Measurements from ENCODE around the gene NUP93.

NUP93 gene

DNA sequence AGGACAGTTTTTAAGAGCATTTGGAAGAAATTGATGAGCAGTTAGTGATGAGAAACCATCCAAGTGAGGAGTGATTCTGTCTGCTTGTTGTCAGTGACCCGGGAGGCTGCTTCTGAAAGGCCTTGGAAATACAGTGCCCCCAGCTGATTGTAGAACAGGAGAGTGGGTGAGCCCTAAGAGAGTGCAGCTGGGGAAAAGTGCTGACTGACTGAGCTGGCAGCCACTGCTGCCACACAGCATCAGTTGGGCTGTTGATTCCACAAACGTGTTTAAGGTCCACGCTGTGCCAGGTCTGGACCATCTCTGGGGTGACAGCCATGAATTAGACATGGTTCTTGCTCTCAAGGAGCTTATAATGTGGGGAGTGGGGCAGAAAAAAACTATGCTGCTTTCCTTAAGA is 18.9 kb downstream of the NUP93 start:
- peaks cover 0 to under 1% (median 0%) of the 10 kb centered on the region in 5 experiments for H3K9me3 ChIP-seq (ENCODE audit: control extremely low read depth in 1 of 5, control insufficient read depth in 4 of 5, insufficient read depth in 2 of 5, low read depth in 1 of 5, low read length in 4 of 5)
- H3K4me1 ChIP-seq (ENCODE audit: control extremely low read depth in 1 of 4, control insufficient read depth in 4 of 4, insufficient read depth in 4 of 4, low read length in 3 of 4), result no peaks in the 10 kb centered on the region
- H3K36me3 ChIP-seq (ENCODE audit: control insufficient read depth in 4 of 4, insufficient read depth in 4 of 4, low read length in 3 of 4), result peaks cover 8 to 32% (median 23%) of the 10 kb centered on the region in 4 experiments
- H3K27ac ChIP-seq (ENCODE audit: insufficient read depth in 1 of 2, low read depth in 1 of 2, low read length in 2 of 2, poor library complexity in 1 of 2, severe bottlenecking in 2 of 2), result no peak overlapping the region
- CTCF ChIA-PET, result interaction anchor here (0.8 to 2.1 kb wide), 2 partner anchors 9 to 41 kb away, joined by 3 to 5 read pairs; no protein-coding TSS in a partner anchor
- no peak overlapping the region for H3K4me3 ChIP-seq (ENCODE audit: control insufficient read depth in 1 of 7, extremely low read depth in 1 of 7, insufficient read depth in 4 of 7, low read depth in 2 of 7, low read length in 6 of 7)
- 97% methylated on average over 3 of the region's 3 CpGs for WGBS (ENCODE audit: insufficient coverage)
- POLR2A ChIA-PET, result interaction anchor here (0.6 kb wide), 1 partner anchor 372 kb away, joined by 4 read pairs; no protein-coding TSS in a partner anchor
- no peaks in the 10 kb centered on the region for H3K27me3 ChIP-seq (replicated peaks in 2 of 5; ENCODE audit: control insufficient read depth in 4 of 5, insufficient read depth in 5 of 5, low read length in 4 of 5)
- DNase-seq, result no peak

DNA sequence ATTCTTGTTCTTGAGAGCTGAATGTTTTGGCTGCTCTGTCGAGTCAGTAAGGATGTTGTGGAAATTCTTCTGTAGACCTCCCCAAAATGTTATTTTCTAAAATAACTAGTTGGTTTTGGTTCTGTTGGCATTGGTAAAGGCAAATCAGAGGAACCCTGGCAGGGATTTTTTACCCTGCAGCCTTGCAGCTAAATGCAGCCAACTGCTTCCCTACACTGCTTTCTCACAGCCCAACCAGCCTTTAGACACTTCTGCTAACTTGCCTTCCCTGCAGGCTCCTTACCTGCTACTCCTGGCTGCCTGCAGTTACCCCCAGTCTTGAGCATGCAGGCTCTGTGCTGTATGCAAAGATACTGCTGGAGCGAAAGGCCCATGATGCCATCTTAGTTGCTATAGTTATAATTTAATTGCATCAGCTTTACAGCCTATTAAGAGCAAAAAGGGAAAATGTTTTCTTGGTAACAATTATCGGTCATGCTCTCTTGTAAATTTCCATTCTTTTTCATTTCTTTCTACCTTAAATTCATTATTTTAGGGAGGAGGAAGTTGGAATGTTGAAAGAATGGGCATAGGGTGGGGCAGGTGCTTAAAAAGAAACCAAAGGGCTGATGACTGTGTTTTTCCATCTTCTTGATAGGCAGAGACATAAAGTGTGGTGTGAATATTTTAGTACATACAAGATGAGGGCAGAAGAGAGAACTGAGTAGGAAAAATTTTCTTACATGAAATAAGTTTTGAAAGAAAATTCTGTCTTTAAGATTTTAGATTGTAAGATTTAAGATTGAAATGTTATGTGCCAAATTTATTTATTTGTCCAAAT is 20.0 kb downstream of the NUP93 start:
- H3K4me1 ChIP-seq (ENCODE audit: control extremely low read depth in 1 of 4, control insufficient read depth in 4 of 4, insufficient read depth in 4 of 4, low read length in 3 of 4), result no peaks in the 10 kb centered on the region
- H3K36me3 ChIP-seq (ENCODE audit: control insufficient read depth in 4 of 4, insufficient read depth in 4 of 4, low read length in 3 of 4), result peaks cover 8 to 42% (median 26%) of the 10 kb centered on the region in 4 experiments
- WGBS (ENCODE audit: insufficient coverage), result no CpG with 5 or more reads among the region's 3 CpGs
- ChIA-PET POLR2A (no interaction called here), CTCF (interaction anchor here (1.3 to 2.1 kb wide), 2 partner anchors 8 to 19 kb away, joined by 3 to 5 read pairs; no protein-coding TSS in a partner anchor)
- no peak for DNase-seq
- H3K27me3 ChIP-seq (replicated peaks in 2 of 5; ENCODE audit: control insufficient read depth in 4 of 5, insufficient read depth in 5 of 5, low read length in 4 of 5), result no peaks in the 10 kb centered on the region
- no peak overlapping the region for H3K27ac ChIP-seq (ENCODE audit: insufficient read depth in 1 of 2, low read depth in 1 of 2, low read length in 2 of 2, poor library complexity in 1 of 2, severe bottlenecking in 2 of 2)
- H3K4me3 ChIP-seq (ENCODE audit: control insufficient read depth in 1 of 7, extremely low read depth in 1 of 7, insufficient read depth in 4 of 7, low read depth in 2 of 7, low read length in 6 of 7), result no peak overlapping the region
- peaks cover 0 to 10% (median 5%) of the 10 kb centered on the region in 5 experiments for H3K9me3 ChIP-seq (ENCODE audit: control extremely low read depth in 1 of 5, control insufficient read depth in 4 of 5, insufficient read depth in 2 of 5, low read depth in 1 of 5, low read length in 4 of 5)

DNA sequence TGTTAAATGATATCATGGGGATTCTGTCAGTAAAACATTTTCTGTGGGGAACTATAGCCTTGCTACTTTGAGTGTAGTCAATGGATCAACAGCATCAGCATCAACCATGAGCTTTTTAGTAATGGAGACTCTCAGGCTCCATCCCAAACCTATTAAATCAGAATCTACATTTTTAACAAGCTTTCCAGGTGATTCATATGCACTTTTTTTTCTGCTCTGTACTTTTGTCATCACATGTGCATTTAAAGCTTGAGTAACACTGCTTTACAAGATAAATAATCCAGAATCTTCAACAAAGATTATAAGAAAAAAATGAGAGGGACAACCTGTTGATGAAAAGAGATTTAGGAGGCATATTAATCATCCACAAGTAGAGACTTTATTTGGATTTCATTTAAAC is 23.5 kb downstream of the NUP93 start:
- no peak overlapping the region for H3K4me3 ChIP-seq (ENCODE audit: control insufficient read depth in 1 of 7, extremely low read depth in 1 of 7, insufficient read depth in 4 of 7, low read depth in 2 of 7, low read length in 6 of 7)
- H3K9me3 ChIP-seq (ENCODE audit: control extremely low read depth in 1 of 5, control insufficient read depth in 4 of 5, insufficient read depth in 2 of 5, low read depth in 1 of 5, low read length in 4 of 5), result peaks cover 0 to 10% (median 8%) of the 10 kb centered on the region in 5 experiments
- H3K27me3 ChIP-seq (replicated peaks in 2 of 5; ENCODE audit: control insufficient read depth in 4 of 5, insufficient read depth in 5 of 5, low read length in 4 of 5), result no peaks in the 10 kb centered on the region
- peaks cover 8 to 43% (median 23%) of the 10 kb centered on the region in 4 experiments for H3K36me3 ChIP-seq (ENCODE audit: control insufficient read depth in 4 of 4, insufficient read depth in 4 of 4, low read length in 3 of 4)
- H3K27ac ChIP-seq (ENCODE audit: insufficient read depth in 1 of 2, low read depth in 1 of 2, low read length in 2 of 2, poor library complexity in 1 of 2, severe bottlenecking in 2 of 2), result no peak overlapping the region
- CTCF ChIA-PET, result interaction anchor here (0.7 to 1.2 kb wide), 3 partner anchors 20 to 40 kb away, joined by 3 read pairs; no protein-coding TSS in a partner anchor
- H3K4me1 ChIP-seq (ENCODE audit: control extremely low read depth in 1 of 4, control insufficient read depth in 4 of 4, insufficient read depth in 4 of 4, low read length in 3 of 4), result no peaks in the 10 kb centered on the region
- POLR2A ChIA-PET, result no interaction called here
- no peak for DNase-seq

DNA sequence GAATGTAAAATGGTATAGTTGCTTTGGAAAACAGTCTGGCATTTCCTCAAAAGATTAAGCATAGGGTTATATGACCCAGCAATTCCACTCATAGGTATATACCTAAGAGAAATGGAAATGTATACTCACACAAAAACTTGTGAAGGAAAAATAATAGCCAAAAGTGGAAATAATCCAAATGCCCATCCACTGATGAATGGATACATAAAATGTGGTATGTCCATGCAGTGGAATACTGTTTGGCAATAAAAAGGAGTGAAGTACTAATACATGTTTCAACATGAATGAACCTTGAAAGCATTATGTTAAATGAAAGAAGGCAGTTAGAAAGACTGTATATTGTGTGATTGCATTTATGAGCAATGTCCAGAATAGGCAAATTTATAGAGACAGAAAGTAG is 25.1 kb downstream of the NUP93 start:
- POLR2A ChIA-PET, result no interaction called here
- CTCF ChIA-PET, result interaction anchor here (0.7 to 1.2 kb wide), 2 partner anchors 14 to 179 kb away, joined by 3 read pairs; no protein-coding TSS in a partner anchor
- peaks cover 0 to 10% (median 8%) of the 10 kb centered on the region in 5 experiments for H3K9me3 ChIP-seq (ENCODE audit: control extremely low read depth in 1 of 5, control insufficient read depth in 4 of 5, insufficient read depth in 2 of 5, low read depth in 1 of 5, low read length in 4 of 5)
- H3K27me3 ChIP-seq (replicated peaks in 2 of 5; ENCODE audit: control insufficient read depth in 4 of 5, insufficient read depth in 5 of 5, low read length in 4 of 5), result no peaks in the 10 kb centered on the region
- H3K27ac ChIP-seq (ENCODE audit: insufficient read depth in 1 of 2, low read depth in 1 of 2, low read length in 2 of 2, poor library complexity in 1 of 2, severe bottlenecking in 2 of 2), result no peak overlapping the region
- no peaks in the 10 kb centered on the region for H3K4me1 ChIP-seq (ENCODE audit: control extremely low read depth in 1 of 4, control insufficient read depth in 4 of 4, insufficient read depth in 4 of 4, low read length in 3 of 4)
- H3K4me3 ChIP-seq (ENCODE audit: control insufficient read depth in 1 of 7, extremely low read depth in 1 of 7, insufficient read depth in 4 of 7, low read depth in 2 of 7, low read length in 6 of 7), result no peak overlapping the region
- no peak for DNase-seq
- peaks cover 4 to 36% (median 22%) of the 10 kb centered on the region in 4 experiments for H3K36me3 ChIP-seq (ENCODE audit: control insufficient read depth in 4 of 4, insufficient read depth in 4 of 4, low read length in 3 of 4)

DNA sequence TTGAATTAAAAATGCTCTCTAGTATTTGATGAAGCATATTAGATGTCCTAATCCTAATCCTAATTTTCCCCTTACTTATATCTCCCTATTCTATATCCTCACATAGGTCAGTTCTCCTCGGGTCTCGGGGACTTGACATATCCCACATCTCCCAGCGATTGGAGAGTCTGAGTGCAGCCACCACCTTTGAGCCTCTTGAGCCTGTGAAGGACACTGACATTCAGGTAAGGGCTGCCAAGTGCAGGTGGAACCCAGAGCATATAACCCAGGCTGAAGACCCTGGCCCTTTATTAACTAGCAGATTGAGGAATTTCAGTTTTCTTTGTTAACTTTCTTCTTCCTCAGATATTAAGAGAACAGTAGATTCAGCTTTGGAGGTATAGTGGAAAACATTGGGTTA is 28.5 kb downstream of the NUP93 start:
- peaks cover 0 to 10% (median 8%) of the 10 kb centered on the region in 5 experiments for H3K9me3 ChIP-seq (ENCODE audit: control extremely low read depth in 1 of 5, control insufficient read depth in 4 of 5, insufficient read depth in 2 of 5, low read depth in 1 of 5, low read length in 4 of 5)
- H3K27ac ChIP-seq (ENCODE audit: insufficient read depth in 1 of 2, low read depth in 1 of 2, low read length in 2 of 2, poor library complexity in 1 of 2, severe bottlenecking in 2 of 2), result no peak overlapping the region
- no peak for DNase-seq
- ChIA-PET CTCF (interaction anchor here (1.9 kb wide), 1 partner anchor 9 kb away, joined by 5 read pairs; no protein-coding TSS in a partner anchor), POLR2A (no interaction called here)
- no peaks in the 10 kb centered on the region for H3K4me1 ChIP-seq (ENCODE audit: control extremely low read depth in 1 of 4, control insufficient read depth in 4 of 4, insufficient read depth in 4 of 4, low read length in 3 of 4)
- peaks cover 4 to 41% (median 30%) of the 10 kb centered on the region in 4 experiments for H3K36me3 ChIP-seq (ENCODE audit: control insufficient read depth in 4 of 4, insufficient read depth in 4 of 4, low read length in 3 of 4)
- H3K4me3 ChIP-seq (ENCODE audit: control insufficient read depth in 1 of 7, extremely low read depth in 1 of 7, insufficient read depth in 4 of 7, low read depth in 2 of 7, low read length in 6 of 7), result no peak overlapping the region
- WGBS (ENCODE audit: insufficient coverage), result 100% methylated on average over 1 of the region's 3 CpGs
- no peaks in the 10 kb centered on the region for H3K27me3 ChIP-seq (replicated peaks in 2 of 5; ENCODE audit: control insufficient read depth in 4 of 5, insufficient read depth in 5 of 5, low read length in 4 of 5)

- Histone ChIP-seq H3K27me3 (replicated peaks in 2 of 5; ENCODE audit: control insufficient read depth in 4 of 5, insufficient read depth in 5 of 5, low read length in 4 of 5) (no peaks in the 10 kb centered on the region), H3K4me3 (ENCODE audit: control insufficient read depth in 1 of 7, extremely low read depth in 1 of 7, insufficient read depth in 4 of 7, low read depth in 2 of 7, low read length in 6 of 7) (no peak overlapping the region), H3K36me3 (ENCODE audit: control insufficient read depth in 4 of 4, insufficient read depth in 4 of 4, low read length in 3 of 4) (peaks cover 4 to 43% (median 29%) of the 10 kb centered on the region in 4 experiments), H3K27ac (ENCODE audit: insufficient read depth in 1 of 2, low read depth in 1 of 2, low read length in 2 of 2, poor library complexity in 1 of 2, severe bottlenecking in 2 of 2) (no peak overlapping the region), H3K9me3 (ENCODE audit: control extremely low read depth in 1 of 5, control insufficient read depth in 4 of 5, insufficient read depth in 2 of 5, low read depth in 1 of 5, low read length in 4 of 5) (peaks cover 0 to 9% (median 8%) of the 10 kb centered on the region in 5 experiments), H3K4me1 (ENCODE audit: control extremely low read depth in 1 of 4, control insufficient read depth in 4 of 4, insufficient read depth in 4 of 4, low read length in 3 of 4) (no peaks in the 10 kb centered on the region)
- no CpG with 5 or more reads among the region's 4 CpGs for WGBS (ENCODE audit: insufficient coverage)
- ChIA-PET POLR2A (no interaction called here), CTCF (interaction anchor here (1.9 kb wide), 1 partner anchor 10 kb away, joined by 5 read pairs; no protein-coding TSS in a partner anchor)
- no peak for DNase-seq
These were observed 29.0 kb downstream of the NUP93 start for GRCh38 chr16:56758930-56759329.

- Histone ChIP-seq H3K4me3 (ENCODE audit: control insufficient read depth in 1 of 7, extremely low read depth in 1 of 7, insufficient read depth in 4 of 7, low read depth in 2 of 7, low read length in 6 of 7) (no peak overlapping the region), H3K9me3 (ENCODE audit: control extremely low read depth in 1 of 5, control insufficient read depth in 4 of 5, insufficient read depth in 2 of 5, low read depth in 1 of 5, low read length in 4 of 5) (no peaks in the 10 kb centered on the region), H3K4me1 (ENCODE audit: control extremely low read depth in 1 of 4, control insufficient read depth in 4 of 4, insufficient read depth in 4 of 4, low read length in 3 of 4) (peaks cover 0 to 7% (median 0%) of the 10 kb centered on the region in 4 experiments), H3K36me3 (ENCODE audit: control insufficient read depth in 4 of 4, insufficient read depth in 4 of 4, low read length in 3 of 4) (peaks cover 7 to 52% (median 25%) of the 10 kb centered on the region in 4 experiments), H3K27ac (ENCODE audit: insufficient read depth in 1 of 2, low read depth in 1 of 2, low read length in 2 of 2, poor library complexity in 1 of 2, severe bottlenecking in 2 of 2) (peak overlapping the region in 1 of 2 experiments; percentile 32), H3K27me3 (replicated peaks in 2 of 5; ENCODE audit: control insufficient read depth in 4 of 5, insufficient read depth in 5 of 5, low read length in 4 of 5) (no peaks in the 10 kb centered on the region)
- CTCF ChIA-PET, result no interaction called here
- no peak for DNase-seq
- POLR2A ChIA-PET, result no interaction called here
- no CpG with 5 or more reads among the region's 1 CpG for WGBS (ENCODE audit: insufficient coverage)
These were observed 33.5 kb downstream of the NUP93 start for GRCh38 chr16:56763291-56763916.

Data from common myeloid progenitor, CD34-positive (primary cell).